ENCODE measurements around the gene CUBN. TPM values are rescaled to one million over a fixed set of nuclear protein-coding genes. Genes with fewer than 3 reads are reported as not detected.

The CUBN gene
- polyA plus RNA-seq, 2 of the 4 experiments (the other 2 are of a cell fraction) = 0.08 to 0.28 TPM

DNA sequence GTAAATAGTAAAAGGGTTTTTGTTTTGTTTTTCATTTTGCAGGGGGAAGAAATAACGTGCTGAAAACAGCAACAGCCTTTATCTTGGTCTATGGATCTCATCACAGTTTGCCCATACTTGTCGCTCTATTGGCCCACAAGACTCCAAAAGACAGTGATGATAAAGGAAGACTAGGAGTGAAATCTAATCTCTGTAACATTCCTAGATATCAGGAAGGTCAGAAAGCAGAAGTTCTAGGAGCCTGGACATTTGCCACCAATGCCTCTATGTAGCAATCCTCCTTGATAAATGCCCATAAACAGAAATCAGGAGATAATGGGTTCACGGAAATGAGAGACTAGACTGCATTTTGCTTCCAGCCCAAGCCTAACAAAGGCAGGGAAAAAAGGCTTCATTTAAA, 8.9 kb downstream of the CUBN start (continued):
- TF ChIP-seq, protein P1, sequence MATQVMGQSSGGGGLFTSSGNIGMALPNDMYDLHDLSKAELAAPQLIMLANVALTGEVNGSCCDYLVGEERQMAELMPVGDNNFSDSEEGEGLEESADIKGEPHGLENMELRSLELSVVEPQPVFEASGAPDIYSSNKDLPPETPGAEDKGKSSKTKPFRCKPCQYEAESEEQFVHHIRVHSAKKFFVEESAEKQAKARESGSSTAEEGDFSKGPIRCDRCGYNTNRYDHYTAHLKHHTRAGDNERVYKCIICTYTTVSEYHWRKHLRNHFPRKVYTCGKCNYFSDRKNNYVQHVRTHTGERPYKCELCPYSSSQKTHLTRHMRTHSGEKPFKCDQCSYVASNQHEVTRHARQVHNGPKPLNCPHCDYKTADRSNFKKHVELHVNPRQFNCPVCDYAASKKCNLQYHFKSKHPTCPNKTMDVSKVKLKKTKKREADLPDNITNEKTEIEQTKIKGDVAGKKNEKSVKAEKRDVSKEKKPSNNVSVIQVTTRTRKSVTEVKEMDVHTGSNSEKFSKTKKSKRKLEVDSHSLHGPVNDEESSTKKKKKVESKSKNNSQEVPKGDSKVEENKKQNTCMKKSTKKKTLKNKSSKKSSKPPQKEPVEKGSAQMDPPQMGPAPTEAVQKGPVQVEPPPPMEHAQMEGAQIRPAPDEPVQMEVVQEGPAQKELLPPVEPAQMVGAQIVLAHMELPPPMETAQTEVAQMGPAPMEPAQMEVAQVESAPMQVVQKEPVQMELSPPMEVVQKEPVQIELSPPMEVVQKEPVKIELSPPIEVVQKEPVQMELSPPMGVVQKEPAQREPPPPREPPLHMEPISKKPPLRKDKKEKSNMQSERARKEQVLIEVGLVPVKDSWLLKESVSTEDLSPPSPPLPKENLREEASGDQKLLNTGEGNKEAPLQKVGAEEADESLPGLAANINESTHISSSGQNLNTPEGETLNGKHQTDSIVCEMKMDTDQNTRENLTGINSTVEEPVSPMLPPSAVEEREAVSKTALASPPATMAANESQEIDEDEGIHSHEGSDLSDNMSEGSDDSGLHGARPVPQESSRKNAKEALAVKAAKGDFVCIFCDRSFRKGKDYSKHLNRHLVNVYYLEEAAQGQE (IDR thresholded peaks at IDR 0.05) = no peak
- TF ChIP-seq RAD21 (conservative IDR thresholded peaks at IDR 0.05 in 1 of 2, IDR thresholded peaks at IDR 0.05 in 1 of 2) = no peak
- TF ChIP-seq, protein P2, sequence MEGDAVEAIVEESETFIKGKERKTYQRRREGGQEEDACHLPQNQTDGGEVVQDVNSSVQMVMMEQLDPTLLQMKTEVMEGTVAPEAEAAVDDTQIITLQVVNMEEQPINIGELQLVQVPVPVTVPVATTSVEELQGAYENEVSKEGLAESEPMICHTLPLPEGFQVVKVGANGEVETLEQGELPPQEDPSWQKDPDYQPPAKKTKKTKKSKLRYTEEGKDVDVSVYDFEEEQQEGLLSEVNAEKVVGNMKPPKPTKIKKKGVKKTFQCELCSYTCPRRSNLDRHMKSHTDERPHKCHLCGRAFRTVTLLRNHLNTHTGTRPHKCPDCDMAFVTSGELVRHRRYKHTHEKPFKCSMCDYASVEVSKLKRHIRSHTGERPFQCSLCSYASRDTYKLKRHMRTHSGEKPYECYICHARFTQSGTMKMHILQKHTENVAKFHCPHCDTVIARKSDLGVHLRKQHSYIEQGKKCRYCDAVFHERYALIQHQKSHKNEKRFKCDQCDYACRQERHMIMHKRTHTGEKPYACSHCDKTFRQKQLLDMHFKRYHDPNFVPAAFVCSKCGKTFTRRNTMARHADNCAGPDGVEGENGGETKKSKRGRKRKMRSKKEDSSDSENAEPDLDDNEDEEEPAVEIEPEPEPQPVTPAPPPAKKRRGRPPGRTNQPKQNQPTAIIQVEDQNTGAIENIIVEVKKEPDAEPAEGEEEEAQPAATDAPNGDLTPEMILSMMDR (IDR thresholded peaks at IDR 0.05) = no peak
- TF ChIP-seq NR3C1 (IDR thresholded peaks at IDR 0.05) = no peak

DNA sequence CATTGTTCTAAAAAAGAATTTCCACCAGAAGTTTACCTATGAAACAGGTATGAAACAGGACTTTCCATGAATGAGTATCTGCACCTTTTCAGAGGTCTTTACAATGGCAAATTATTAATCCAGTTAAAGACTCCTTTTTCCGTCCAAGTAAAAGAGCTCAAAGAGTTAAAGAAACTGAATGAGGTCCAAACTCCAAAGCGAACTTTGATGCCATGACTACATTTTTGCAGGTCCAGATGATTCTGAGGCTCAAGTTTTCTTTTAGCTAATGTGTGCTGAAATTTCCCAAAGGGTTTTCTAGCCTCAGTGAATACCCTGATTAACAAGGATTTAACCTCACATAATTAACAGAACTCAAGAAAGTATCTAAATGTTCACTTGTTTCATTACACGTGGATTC, 9.8 kb downstream of the CUBN start:
- Histone ChIP-seq H3K4me3 (no peak overlapping the region), H3K27ac (no peak overlapping the region), H3K4me2 (no peak overlapping the region), H3K9me3 (no peaks in the 10 kb centered on the region), H3K4me1 (peaks cover 18% of the 10 kb centered on the region; the same call in 2 of the 3 replicates)
- ChIA-PET POLR2A (no interaction called here), CTCF (interaction anchor here (2.0 kb wide), 1 partner anchor 111 kb away, joined by 4 read pairs; no protein-coding TSS in a partner anchor)
- TF ChIP-seq MAFK (IDR thresholded peaks at IDR 0.05; ENCODE audit: partially characterized antibody) = no peak
- no peak for TF ChIP-seq CBX2 (IDR thresholded peaks at IDR 0.05; ENCODE audit: borderline replicate concordance, low read depth)
- TF ChIP-seq, protein P3, sequence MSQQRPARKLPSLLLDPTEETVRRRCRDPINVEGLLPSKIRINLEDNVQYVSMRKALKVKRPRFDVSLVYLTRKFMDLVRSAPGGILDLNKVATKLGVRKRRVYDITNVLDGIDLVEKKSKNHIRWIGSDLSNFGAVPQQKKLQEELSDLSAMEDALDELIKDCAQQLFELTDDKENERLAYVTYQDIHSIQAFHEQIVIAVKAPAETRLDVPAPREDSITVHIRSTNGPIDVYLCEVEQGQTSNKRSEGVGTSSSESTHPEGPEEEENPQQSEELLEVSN (IDR thresholded peaks at IDR 0.05; ENCODE audit: borderline replicate concordance, low read depth) = no peak
- TF ChIP-seq TP53 (CRISPR knock-in tag; IDR thresholded peaks at IDR 0.05) = no peak
- TF ChIP-seq, protein P4, sequence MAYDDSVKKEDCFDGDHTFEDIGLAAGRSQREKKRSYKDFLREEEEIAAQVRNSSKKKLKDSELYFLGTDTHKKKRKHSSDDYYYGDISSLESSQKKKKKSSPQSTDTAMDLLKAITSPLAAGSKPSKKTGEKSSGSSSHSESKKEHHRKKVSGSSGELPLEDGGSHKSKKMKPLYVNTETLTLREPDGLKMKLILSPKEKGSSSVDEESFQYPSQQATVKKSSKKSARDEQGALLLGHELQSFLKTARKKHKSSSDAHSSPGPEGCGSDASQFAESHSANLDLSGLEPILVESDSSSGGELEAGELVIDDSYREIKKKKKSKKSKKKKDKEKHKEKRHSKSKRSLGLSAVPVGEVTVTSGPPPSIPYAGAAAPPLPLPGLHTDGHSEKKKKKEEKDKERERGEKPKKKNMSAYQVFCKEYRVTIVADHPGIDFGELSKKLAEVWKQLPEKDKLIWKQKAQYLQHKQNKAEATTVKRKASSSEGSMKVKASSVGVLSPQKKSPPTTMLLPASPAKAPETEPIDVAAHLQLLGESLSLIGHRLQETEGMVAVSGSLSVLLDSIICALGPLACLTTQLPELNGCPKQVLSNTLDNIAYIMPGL (CRISPR knock-in tag; IDR thresholded peaks at IDR 0.05; ENCODE audit: borderline replicate concordance) = no peak
- DNase-seq (ENCODE audit: low read depth in 1 of 2, low spot score in 1 of 2) (no peak), FAIRE-seq (no peak), ATAC-seq (no peak)
- 54% methylated on average over 3 of the region's 3 CpGs for WGBS (ENCODE audit: missing lambda C conversion rate)

DNA sequence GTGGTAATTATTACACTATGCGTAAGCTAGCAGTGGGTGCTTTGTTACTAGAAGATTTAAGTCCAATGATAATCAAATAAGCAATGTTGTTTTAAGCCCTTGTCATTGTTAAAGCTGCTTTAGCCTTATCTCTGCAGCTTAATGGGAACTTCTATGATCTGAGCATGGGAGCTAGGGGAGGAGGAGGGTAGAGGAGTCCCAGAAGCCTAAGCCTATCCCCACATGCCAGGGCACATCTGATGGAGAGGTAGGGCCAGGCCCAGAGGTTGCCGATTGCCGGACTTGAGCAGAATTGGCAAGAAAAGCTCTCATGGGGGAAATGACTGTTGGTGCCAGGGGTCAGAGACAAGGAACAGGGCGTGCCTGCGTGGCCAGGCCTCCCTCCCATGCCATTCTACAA, 13.4 kb downstream of the CUBN start:
- Histone ChIP-seq H3K4me2 (peak overlapping the region; percentile 88), H3K4me3 (no peak overlapping the region), H3K9me3 (no peaks in the 10 kb centered on the region), H3K4me1 (peaks cover 23% of the 10 kb centered on the region; the same call in 2 of the 3 replicates), H3K27ac (peak overlapping the region; percentile 7 to 87; a peak in 4 of 6 replicates)
- CTCF ChIA-PET = interaction anchor here (0.6 to 1.6 kb wide), 5 partner anchors 31 to 115 kb away, joined by 3 to 6 read pairs (median 3); partner anchors contain the start of gene VIM
- TF ChIP-seq CBX8 (IDR thresholded peaks at IDR 0.05) (no peak), SMC3 (IDR thresholded peaks at IDR 0.05) (no peak), KDM1A (IDR thresholded peaks at IDR 0.05; ENCODE audit: low read depth) (no peak), MAZ (IDR thresholded peaks at IDR 0.05; ENCODE audit: borderline replicate concordance, low read depth, low read length) (no peak), NFE2L2 (conservative IDR thresholded peaks at IDR 0.05; ENCODE audit: low read length) (no peak), MAFK (IDR thresholded peaks at IDR 0.05; ENCODE audit: partially characterized antibody) (no peak), KDM5A (IDR thresholded peaks at IDR 0.05) (no peak), GATA3 (IDR thresholded peaks at IDR 0.05; ENCODE audit: borderline replicate concordance) (no peak), RAD21 (conservative IDR thresholded peaks at IDR 0.05 in 1 of 2, IDR thresholded peaks at IDR 0.05 in 1 of 2) (no peak), RNF2 (IDR thresholded peaks at IDR 0.05; ENCODE audit: borderline replicate concordance, low read depth) (no peak)
- TF ChIP-seq, protein P2 (IDR thresholded peaks at IDR 0.05) = no peak
- 66% methylated on average over 5 of the region's 5 CpGs for WGBS (ENCODE audit: missing lambda C conversion rate)
- FAIRE-seq = no peak
- peak in 1 of 2 experiments; percentile 49; a peak in 3 of 6 replicates for ATAC-seq
- POLR2A ChIA-PET = no interaction called here
- no peak for DNase-seq (ENCODE audit: low read depth in 1 of 2, low spot score in 1 of 2)
